Omental fat pad (tissue), 4 donors: ENCODE measurements around the gene HCAR2. TPM values are rescaled to one million over a fixed set of nuclear protein-coding genes. Genes with fewer than 3 reads are reported as not detected.
"Not testable (repeated sequence)": the region's sequence is repeated elsewhere in the genome, so short reads cannot be mapped to it uniquely, and the experiment has no call there.

Source experiments
- ATAC-seq: fragments of 150-250 bp; one replicate; pipeline ENCODE4 v1.9.1; 2016; ENCODE audit warnings: mild to moderate bottlenecking, moderate library complexity; ENCODE audit not compliant: low FRiP score
- DNase-seq: peaks from one replicate; pipeline ENCODE4 v3.0.0-alpha.2; 2019; ENCODE audit warnings: low spot score
- CTCF ChIP-seq, 3 donors: fragments of 450-650 bp; IDR thresholded peaks; one replicate each; pipeline ENCODE4 v1.5.1; 2016 to 2017; ENCODE audit warnings: antibody characterized with exemption in 3 of 3, mild to moderate bottlenecking in 3 of 3, moderate library complexity in 2 of 3
- total RNA-seq, 4 donors: library from RNA; depleted of rRNA; stranded (reverse); fragments of >200 nt; gene quantifications; one replicate each; pipeline ENCODE4 v1.1.0, GENCODE V29; 2016

HCAR2 gene
- total RNA-seq: 10 to 100 TPM in 3 of 4 donors, 1 to 10 TPM in 1; 5.5 to 68.7 (median 19.2) TPM

DNA sequence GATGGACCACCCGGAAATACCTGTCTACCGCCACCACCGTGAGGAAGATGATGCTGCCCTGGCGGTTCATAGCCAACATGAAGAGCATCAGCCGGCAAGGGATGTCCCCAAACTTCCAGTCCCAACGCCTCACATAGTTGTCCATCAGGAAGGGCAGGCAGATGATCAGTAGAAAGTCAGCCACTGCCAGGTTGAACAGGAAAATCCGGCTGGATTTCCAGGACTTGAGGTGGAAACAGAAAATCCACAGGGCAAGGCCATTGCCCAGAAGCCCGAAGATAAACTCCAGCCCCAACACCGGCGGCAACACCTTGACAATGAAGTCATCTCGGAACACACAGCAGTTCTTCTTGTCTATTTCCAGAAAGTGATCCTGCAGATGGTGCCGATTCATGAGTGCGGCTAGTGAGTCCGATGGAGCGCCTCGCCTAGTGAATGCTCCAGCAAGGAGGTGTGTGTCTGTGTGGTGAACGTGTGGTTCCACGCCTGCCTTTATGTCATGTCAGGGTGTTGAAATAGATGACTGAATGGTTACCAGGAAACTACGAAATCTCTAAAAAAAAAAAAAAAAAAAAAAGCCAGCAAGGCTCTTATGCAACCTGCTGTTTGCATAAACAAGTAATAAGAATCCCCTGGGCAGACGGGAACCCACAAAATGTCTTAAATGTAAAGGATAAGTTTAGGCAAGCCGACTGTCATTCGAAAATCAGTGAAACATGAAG lies at the start of gene HCAR2:
Gene HCAR2, minus strand, starts transcription at position 468 of the 722 bp plus-strand sequence. Its CDS starts 74 bp downstream, at position 394.
- ATAC-seq, DNase-seq: not testable (repeated sequence)

DNA sequence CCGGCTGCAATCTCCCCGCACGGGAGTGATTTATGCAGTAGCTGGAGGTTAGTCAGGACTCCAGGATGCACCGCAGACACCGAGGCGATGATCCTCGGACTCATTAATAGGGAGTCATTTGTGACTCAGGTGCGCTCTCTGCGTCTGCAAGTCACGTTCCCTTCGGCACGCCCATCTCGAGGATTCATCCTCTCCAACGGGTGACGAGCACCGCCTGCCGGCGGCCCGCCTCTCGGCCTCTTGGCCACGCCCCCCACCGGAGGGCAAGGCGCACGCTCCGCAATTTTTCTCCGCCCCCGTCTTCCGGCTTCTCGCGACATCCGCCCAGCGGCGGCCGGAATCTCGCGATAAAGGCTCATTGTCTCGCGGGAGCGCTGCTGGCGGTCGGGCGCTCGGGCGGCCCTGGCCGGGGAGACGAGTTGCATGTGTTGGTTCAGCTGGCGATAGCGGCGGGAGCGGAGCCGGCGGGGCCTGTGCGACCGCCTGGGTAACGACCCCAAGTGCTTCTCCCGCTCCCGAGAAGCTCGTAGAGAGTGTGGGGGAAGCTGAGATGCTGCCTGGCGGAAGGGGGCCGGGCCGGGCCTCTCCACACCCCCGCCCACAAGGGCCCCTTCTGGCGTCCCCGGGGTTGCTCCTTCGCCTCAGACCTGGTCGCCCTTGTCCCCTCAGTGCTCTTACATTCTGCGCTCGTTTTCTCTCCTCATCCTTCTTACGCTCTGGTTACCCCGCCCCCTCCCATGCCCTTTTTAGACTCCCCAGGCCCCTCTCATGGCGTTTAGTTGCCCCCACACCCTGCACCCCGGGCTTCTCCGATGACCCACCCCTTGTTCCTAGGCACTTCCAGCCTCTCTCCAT lies 49.5 kb upstream of the HCAR2 start, which contains the start of gene DENR:
Gene DENR, plus strand, starts transcription at position 361 of the 855 bp plus-strand sequence. CDS start 878 bp downstream, outside the sequence.
- DNase-seq (peak; percentile 91), ATAC-seq (peak; percentile 96)
- peak in 1 of 3 donors; percentile 62 for TF ChIP-seq CTCF (IDR thresholded peaks at IDR 0.05)

DNA sequence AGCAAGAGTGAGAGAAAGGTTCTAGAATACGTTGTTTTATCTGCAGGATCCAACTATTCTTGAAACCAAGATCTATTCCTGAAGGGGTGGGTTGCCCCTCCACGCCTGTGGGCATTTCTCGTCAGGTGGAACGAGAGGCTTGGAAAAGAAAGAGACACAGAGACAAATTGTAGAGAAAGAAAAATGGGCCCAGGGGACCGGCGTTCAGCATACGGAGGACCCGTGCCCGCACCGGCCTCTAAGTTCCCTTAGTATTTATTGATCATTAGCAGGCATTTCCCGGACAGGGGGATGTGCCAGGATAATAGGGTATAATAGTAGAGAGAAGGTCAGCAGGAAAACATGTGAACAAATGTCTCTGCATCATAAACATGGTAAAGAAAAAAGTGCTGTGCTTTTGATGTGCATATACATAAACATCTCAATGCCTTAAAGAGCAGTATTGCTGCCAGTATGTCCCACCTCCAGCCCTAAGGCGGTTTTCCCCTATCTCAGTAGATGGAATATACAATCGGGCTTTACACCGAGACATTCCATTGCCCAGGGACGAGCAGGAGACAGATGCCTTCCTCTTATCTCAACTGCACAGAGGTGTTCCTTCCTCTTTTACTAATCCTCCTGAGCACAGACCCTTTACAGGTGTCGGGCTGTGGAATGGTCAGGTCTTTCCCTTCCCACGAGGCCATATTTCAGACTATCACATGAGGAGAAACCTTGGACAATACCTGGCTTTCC lies 47.8 kb upstream of the HCAR2 start:
- DNase-seq, ATAC-seq: not testable (repeated sequence)

DNA sequence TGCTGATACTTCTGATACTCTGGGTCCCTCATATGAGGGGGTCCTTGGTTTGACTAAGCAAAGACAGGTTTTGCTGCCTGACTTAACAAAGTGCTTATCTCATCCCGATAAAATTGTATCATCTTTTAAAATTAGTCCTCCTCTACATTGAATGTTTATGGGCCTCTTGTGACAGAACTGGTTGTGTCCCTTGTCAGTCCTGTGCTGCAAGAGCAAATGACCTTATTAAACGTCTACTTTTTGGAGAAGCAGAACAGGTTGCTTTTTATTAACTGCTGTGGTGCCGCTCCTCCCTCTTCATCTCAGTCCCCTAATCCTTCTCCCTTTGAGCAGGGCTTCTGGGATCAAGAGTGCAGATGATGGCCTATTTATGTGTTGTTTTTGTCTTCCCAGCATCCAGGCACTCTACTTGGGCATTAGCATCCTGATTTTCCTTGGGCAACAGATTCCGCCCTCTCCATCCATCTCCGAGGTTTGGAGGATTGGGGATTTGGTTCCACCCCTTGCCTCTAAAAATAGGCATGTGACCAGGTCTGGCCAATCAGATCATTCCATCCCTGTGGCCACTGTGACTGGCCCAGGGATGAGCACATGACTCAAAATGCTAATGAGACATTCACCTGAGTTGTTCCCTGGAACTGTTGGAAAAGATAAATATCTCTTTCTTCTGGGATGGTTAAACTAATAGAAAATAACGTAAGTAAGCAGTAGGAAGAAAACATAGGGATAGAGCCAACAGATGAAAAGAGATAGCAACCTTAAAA lies 46.6 kb upstream of the HCAR2 start:
- TF ChIP-seq CTCF (IDR thresholded peaks at IDR 0.05): no peak
- ATAC-seq (no peak), DNase-seq (no peak)

DNA sequence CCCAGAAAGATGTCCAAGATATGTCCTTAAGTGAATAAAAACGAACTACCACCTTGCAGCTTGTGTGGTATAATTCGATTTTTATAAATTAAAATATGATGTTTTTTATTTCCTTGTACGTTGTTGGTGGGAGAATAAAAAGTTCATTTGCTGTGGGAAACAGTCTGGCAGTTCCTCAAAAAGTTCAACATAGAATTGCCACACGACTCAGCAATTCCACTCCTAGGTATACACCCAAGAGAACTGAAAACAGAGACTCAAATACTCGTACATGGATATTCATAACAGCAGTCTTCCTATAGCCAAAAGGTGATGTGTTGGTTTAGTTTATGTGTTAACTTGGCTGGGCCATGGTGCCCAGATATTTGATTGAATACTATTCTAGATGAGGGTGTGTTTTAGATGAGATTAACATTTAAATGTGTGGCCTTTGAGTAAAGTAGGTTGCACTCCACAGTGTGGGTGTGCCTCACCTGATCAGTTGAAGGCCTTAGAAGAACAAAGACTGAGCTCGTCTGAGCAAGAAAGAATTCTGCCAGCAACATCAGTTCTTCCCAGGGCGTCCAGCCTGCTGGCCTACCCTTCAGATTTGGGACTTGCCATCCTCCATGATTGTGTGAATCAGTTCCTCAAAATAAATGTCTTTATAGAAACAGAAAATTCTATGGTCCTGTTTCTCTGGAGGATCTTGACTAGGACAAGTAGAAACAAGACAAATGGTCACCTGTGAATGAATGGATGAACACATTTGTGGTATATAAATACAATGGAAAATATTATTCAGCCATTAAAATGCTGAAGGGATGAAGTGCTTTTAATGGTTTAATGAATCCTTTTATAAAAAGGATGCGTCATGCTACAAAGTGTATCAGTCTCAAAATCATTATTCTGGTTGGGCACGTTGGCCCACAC lies 44.3 kb upstream of the HCAR2 start:
- DNase-seq: no peak

DNA sequence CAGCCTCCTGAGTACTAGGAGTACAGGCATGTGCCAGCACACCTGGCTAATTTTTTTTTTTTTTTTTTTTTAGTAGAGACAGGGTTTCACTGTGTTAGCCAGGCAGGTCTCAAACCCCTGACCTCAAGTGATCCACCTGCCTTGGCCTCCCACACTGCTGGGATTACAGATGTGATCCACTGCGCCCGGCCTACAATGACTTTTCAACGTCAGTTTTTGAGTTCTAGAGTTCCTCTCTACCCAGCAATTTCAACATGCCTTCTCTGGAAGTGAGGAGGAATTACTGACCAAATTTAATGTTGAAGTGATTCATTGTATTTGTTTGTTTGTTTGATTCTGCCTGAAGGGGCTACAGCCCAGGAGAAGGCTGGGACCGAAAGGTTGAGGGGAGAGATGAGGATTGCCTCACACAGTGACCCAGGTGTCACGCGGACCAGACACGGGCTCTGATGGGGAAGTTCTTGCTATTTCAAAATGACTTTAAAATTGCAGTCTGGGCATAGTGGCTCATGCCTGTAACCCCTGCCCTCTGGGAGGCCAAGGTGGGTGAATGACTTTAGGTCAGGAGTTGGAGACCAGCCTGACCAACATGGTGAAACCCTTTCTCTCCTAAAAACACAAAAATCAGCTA lies 40.9 kb upstream of the HCAR2 start:
- TF ChIP-seq CTCF (IDR thresholded peaks at IDR 0.05): no peak
- DNase-seq: no peak
- ATAC-seq: no peak

More for the DNA sequence above, 44.3 kb upstream of the HCAR2 start:
- no peak for TF ChIP-seq CTCF (IDR thresholded peaks at IDR 0.05)
- no peak for ATAC-seq
